HK-2 (cell line): ENCODE measurements around the gene MYPN.
"Not testable (repeated sequence)": the region's sequence is repeated elsewhere in the genome, so short reads cannot be mapped to it uniquely, and the experiment has no call there.

Source experiments
- DNase-seq: peaks from one replicate; pipeline ENCODE4 v3.0.0-alpha.2; 2018; ENCODE audit not compliant: unreplicated experiment

Gene MYPN

DNA sequence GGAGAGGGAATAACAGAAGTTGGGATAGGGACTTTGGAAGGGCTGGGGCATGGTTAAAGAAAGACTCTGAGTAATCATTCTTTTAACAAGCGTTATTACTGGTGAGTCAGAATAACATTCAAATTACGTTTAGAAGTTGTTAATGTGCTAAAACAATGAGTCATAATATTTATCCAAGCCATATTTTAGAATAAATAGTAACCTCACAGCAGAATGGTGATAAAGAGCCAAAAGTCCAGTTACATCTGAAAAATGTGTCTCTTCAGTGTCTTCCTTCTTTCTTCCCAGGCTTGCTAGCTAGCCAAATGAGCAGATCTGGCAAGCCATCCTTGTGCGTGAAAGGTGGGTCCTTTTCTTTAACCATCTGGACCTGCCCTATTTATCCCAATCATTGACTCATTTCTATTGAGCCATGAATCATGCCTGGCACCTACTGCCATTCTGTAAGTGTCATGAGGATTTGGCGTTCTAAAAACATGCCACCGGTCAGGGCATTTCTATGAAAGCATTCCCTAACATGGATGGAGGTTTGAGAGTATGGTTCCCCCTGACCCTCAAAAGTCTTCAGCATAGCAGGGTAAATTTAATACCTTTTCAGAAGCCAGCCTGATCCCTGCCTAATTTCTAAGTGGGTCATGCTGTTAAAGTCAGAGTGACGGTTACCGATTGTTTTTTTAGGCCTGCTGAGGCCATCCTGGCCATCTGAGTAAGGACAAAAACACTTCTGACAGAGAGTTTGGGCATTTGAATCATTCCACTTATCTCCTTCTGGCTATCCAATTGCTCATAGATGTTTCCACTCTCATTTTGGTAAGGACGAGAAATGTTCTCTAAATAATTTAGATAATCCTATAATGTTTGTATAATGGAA, 26.9 kb downstream of the MYPN start:
- peak; percentile 56 for DNase-seq

DNA sequence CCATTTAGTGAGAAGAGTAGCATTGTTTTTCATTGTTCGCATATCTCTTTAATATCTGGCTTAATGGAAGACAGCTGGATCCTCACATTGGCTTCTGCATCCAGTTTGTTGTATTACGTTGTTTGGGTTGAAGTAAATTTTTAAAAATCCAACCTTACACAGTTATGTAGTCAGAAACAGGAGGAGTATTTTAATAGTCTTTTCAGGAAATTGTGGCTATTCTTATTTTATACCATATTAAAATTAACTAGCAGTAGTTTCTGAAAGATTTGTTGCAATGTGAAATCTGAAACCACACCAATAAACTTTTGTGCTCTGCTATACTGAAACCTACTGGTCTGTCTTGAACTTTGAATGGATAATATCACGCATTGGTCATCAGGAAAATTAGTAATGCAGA, 27.9 kb downstream of the MYPN start:
- no peak for DNase-seq

DNA sequence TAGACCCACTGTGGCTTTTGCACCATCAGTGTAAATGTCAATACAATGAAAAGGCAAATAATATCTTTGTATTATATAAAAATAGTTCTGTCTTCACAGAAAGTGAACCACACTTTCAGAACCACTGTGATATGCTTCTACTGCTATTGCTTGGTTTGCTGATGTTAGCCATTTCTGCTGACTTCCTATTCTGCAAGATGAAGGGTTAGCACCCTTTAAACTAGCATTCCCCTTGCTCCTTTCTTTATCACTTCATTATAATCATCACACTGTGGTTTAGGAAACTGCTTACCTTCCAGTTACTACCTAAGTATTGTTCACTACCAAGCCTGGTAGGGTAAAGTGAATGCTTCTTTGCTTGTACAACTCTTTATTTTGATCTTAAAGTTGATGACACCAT, 29.2 kb downstream of the MYPN start:
- DNase-seq = no peak

- DNase-seq = no peak
Measured at GRCh38 chr10:68139448-68140272, 30.4 kb downstream of the MYPN start.

- DNase-seq = no peak
Measured at GRCh38 chr10:68142761-68143160, 33.5 kb downstream of the MYPN start.

DNA sequence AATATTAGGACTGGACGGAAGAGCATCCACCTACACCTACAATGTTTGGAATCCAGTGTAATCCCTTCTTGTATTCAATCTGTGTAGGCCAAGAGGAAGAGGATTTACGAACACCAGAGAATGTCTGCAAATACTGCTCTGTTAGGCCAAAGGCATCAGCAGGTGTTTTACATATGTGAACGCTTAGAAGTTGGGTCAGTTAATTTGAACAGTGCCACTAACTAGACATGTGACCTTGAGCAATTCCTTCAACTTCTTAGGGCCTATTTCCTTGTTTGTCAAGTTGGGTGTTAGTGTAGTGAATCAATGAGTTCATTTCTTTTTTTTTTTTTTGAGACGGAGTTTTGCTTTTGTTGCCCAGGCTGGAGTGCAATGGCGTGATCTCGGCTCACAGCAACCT, 35.4 kb downstream of the MYPN start:
- no peak for DNase-seq

GRCh38 chr10:68145705-68146104, 36.4 kb downstream of the MYPN start:
- no peak for DNase-seq

DNA sequence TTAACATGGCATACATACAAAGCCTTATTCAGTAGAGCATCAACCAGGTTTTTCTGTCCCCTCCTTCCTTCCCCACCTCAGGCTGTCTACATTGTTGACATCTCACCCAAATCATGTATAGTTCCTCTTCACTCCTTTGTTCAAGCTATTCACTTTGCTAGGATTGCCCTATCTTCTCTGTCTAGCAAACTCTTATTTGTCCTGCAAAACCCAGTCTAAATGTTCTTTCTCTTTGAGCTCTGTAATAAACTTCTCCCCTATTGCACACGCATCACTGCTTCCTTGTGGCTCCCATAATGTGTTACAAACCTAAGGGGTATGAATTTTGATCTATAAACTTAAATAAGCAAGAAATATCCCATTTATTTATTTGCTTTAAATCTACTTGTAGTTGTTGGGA, 36.8 kb downstream of the MYPN start:
- DNase-seq = no peak

DNA sequence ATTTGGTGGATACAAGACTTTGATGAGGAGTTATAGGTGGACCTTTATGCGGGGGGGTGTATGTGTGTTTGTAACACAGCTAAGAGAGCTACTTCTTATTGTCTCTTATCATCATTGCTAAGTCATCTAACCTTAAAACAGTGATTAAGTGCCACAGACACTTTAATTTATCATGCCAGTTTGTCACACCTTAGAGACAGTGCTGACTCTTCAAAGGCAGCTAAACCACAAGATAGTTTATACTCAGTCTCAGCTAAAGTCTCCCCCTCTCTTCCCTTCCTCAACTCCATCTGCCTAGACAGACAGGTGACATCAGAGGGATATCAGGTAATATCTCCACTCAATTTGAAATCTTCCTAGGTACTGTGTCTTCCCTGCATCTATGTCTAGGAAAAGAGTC, 42.2 kb downstream of the MYPN start:
- DNase-seq = no peak

DNA sequence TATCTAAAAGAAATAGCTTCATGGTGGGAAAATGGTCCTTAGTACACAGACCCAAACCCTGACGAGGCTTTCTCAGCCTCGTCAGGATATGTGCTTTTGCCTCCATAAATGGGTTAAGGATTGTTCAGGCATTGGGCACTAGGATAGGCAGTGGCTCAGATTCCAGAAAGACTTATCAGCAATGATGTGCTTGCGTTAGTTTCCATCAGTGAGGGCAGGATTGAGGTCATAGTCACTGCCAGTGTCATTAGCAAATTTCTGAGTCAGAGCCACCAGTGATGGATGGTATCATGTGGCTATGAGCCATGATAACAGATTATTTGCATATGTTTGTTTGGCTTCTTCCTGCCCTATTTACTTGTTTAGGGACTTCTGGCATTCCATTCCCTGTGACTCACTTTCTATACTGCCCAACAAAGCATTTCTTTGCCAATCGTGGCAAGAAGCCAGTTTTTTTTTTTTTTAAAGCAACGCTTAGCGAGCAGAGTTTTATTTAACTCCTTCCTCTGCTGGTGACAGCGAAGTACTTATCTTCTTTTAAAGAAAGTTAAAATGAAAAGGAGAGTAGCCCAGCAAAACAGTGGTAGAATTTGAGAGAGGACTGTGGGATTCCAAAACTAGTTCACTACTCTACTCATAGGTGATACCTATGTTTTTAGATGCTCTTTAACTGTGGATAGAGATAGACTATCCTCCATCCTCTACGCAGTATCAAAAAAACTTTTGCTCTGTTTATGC, 44.4 kb downstream of the MYPN start:
- peak; percentile 76 for DNase-seq

DNA sequence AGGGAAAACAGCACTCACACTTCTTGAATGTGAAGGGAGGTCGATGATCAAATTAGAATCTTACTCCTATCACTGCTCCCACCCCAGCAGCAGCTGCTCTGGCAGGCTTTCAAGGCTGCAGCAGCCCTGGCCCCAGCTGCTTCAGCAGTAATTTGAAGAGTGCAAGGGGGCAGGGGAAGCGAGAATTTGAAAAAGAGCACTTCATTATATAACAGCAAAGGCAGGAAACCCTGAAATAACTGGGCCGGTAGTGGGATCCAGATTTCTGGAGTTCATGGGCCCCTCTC, 44.9 kb downstream of the MYPN start:
- DNase-seq = no peak

DNA sequence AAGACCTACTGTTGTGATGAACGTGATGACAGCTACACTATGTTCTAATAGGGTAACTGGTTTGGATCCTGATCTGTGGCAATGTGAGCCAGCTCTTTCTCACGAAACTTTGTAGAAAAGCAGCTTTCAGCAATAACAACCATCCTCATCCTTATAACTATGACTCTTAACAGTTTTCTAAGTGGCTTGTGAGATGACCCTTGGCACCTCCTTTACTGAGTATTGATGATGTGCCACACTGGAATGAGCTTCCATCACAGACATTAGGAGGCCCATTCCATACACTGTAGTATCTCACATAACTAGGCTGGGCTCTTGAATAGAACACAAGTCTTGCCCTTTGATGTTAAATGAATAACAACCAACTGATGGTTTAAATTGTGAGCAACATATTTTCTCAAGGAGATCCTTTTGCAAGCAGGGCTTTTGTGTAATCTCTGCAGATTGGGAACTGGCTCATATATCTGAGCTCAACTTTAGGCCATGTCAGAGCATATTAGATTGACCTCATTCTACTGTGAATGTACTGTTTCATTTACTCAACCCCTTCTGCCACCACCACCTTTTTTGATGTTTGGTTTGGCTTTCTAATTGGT, 46.4 kb downstream of the MYPN start:
- no peak for DNase-seq

DNA sequence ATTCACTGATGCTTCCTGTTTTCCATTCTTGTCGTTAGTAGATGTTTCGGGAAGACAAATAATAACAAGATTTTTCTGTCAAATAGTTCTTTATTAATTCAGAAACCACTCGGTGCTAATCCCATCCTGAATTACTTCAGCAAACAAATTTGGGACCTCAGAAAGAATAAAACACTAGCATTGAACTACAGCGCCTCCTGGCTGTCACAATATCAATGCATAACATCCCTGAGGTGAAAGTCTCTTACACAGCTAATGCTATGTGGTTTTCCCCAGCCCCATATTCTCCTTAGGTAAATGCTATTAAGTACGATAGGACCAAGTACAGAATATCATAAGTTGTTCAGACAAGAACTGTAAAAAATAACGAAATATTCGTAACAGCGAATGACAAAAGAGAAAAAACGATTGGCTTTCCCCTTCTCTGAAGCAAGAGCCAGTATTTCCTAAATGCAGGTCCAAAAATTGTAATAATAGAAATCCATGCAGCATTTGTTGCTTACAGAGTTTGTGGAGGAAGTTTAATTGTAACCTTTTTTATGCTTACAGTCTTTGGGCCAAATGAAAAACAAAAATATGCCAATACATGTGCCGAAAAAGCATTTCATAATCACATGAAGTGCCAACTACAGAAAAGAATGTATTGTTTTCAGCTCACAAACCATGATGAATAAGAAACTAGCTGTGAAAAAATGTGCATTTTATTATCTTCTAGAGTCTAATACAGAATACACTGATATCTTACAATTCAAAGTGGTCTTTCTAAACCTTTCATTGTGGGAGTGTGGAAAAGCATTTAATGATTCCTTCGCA, 47.3 kb downstream of the MYPN start:
- no peak for DNase-seq

- not testable (repeated sequence) for DNase-seq
Measured at GRCh38 chr10:68157522-68157921, 48.2 kb downstream of the MYPN start.

DNA sequence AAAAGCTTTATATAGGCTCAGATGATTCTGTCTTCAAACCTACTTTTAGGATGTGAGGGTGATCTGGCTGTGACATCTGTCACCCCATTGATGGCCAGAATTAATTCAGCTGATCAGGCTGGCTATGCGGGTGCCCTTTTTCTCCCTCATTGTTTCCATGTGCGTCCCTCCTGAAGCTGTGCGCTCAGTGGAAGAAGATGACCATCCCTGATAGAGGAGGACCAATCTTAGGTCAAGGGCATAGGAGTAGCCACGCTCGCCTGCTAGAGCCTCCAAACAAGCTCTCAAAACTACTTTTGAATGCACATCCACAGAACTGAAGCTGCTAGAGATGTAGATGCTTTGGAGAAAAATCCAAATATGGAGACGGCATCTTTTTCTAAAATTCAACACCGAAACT, 48.7 kb downstream of the MYPN start:
- DNase-seq = no peak

DNA sequence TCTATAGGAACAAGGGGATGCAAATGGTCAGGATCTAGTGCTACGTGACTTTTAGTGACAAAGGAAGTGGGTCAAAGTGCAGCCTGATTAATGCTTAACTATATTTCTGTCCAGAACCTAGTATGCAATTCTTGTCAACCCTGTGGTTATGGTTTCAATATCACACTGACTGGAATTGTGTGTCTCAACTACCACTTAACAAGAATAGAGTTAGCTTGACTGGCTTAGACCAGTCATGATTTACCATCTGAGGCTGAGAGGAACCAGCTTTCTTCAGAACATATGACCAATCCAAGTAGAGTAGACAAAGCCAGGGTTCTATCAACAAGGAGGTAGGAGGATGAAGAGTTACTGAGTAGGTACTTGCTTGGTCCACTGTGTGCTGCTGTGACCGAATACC, 54.4 kb downstream of the MYPN start:
- DNase-seq = no peak

DNA sequence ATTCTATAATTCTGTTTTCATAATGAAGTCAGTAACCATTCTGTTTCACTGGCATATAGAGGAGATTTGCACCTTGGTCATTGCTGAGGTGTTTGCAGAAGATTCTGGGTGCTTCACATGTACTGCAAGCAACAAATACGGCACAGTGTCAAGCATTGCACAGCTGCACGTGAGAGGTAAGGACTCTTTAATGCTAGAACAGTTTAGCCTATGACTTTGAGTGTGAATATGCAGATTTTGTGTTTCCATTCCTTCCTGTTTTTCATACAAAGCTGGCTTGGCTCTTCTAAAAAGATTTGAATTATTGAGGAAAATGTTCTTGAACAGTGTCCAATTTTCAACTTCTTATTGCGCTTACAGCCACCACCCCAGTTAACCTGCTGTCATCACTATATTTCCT, 56.4 kb downstream of the MYPN start:
- no peak for DNase-seq

- DNase-seq = no peak
Measured at GRCh38 chr10:68166871-68167585, 57.7 kb downstream of the MYPN start.

DNA sequence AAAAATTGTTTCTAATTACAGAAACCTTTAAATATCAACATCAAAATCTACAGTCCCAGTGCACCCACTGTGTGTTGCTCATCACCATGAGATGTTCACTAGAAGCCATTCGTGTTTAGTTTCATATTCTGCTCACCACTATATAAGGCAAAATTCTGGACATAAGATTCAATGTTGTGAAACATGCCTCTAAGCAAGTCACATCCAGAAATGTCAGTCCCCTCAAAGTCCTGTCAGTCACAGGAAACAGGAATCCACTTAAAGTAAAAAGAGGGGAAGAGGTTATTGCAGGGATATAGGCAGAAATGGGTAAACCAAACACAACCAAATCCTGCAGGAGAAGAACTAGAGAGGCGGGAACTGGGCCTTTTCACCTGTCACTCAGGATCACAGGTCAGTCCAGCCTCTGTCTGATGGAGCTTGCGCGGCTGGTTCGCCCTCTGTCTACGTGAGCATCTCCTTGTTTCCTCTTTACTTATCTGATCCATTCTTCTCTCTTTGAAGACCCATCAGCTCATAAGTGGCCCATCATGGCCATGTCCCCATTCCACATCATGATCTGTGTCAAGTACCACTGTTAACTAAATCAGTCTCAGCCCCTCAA, 58.4 kb downstream of the MYPN start:
- DNase-seq = no peak

- no peak for DNase-seq
Measured at GRCh38 chr10:68171539-68172080, 62.3 kb downstream of the MYPN start.
